IMR-90 (cell line): ENCODE measurements around the gene ASTN2. TPM values are rescaled to one million over a fixed set of nuclear protein-coding genes. Genes with fewer than 3 reads are reported as not detected.

Source experiments
- ATAC-seq: fragments of 200-7000 bp; cut with Tn5 transposase; 2 replicates; pipeline ENCODE4 v1.9.1; 2020; ENCODE audit warnings: low read depth, mild to moderate bottlenecking, moderate library complexity
- BruUV-seq: library from RNA; stranded (reverse); fragments of 400-500 nt; replicated peaks from 2 replicates; lab custom pipeline; 2021; lab: Mats Ljungman, UMichigan
- CTCF ChIA-PET: fragments of 300-600 bp; formaldehyde crosslinking; extraction: SDS; loops from one replicate; lab custom pipeline; 2021; ENCODE audit warnings: antibody characterized with exemption; lab: Yijun Ruan, JAX
- POLR2A ChIA-PET: fragments of 300-600 bp; sonication (Branson Sonifier 250); formaldehyde crosslinking; loops from one replicate; lab custom pipeline; 2022; ENCODE audit warnings: antibody characterized with exemption; ENCODE audit not compliant: unreplicated experiment; lab: Charles Lee
- DNase-seq: peaks from one replicate; pipeline ENCODE4 v3.0.0; 2013
- H2AFZ ChIP-seq: replicated peaks from 2 replicates; pipeline ENCODE3; 2013; ENCODE audit warnings: low read length, mild to moderate bottlenecking; ENCODE audit not compliant: poor library complexity
- H2AK5ac ChIP-seq: 2 replicates; pipeline ENCODE4 v1.6.1; 2013; ENCODE audit warnings: low read depth, low read length, inconsistent platforms
- H2AK9ac ChIP-seq: replicated peaks from 2 replicates; pipeline ENCODE3; 2013; ENCODE audit warnings: mild to moderate bottlenecking, low read depth, low read length, moderate library complexity; ENCODE audit not compliant: poor library complexity
- H2BK120ac ChIP-seq: 2 replicates; pipeline ENCODE4 v1.6.1; 2013; ENCODE audit warnings: low read depth, low read length, inconsistent platforms
- H2BK15ac ChIP-seq: 3 replicates; pipeline ENCODE4 v1.6.1; 2013; ENCODE audit warnings: low read depth, low read length, inconsistent platforms
- H2BK20ac ChIP-seq: 2 replicates; pipeline ENCODE4 v1.6.1; 2013; ENCODE audit warnings: low read depth, mild to moderate bottlenecking, inconsistent platforms, low read length, moderate library complexity
- H2BK5ac ChIP-seq: 2 replicates; pipeline ENCODE4 v1.6.1; 2013; ENCODE audit warnings: mild to moderate bottlenecking, low read depth, low read length, inconsistent platforms; ENCODE audit not compliant: poor library complexity, severe bottlenecking
- H3K14ac ChIP-seq: replicated peaks from 2 replicates; pipeline ENCODE4 v1.6.1; 2013; ENCODE audit warnings: low read depth, low read length, inconsistent platforms
- H3K18ac ChIP-seq: 2 replicates; pipeline ENCODE4 v1.6.1; 2013; ENCODE audit warnings: low read depth, low read length, control low read depth
- H3K23ac ChIP-seq: 2 replicates; pipeline ENCODE4 v1.6.1; 2013; ENCODE audit warnings: low read depth, low read length, inconsistent platforms
- H3K27ac ChIP-seq: 2 replicates; pipeline ENCODE4 v1.5.1; 2013; ENCODE audit warnings: mild to moderate bottlenecking, control low read depth, low read length; ENCODE audit not compliant: insufficient read depth
- H3K27me3 ChIP-seq: 2 replicates; pipeline ENCODE4 v1.6.1; 2013; ENCODE audit warnings: low read length; ENCODE audit not compliant: control insufficient read depth, insufficient read depth
- H3K36me3 ChIP-seq: 2 replicates; pipeline ENCODE4 v1.6.1; 2013; ENCODE audit warnings: low read length, mixed read lengths; ENCODE audit not compliant: control insufficient read depth, insufficient read depth
- H3K4ac ChIP-seq: 2 replicates; pipeline ENCODE4 v1.6.1; 2013; ENCODE audit warnings: low read depth, low read length, inconsistent platforms
- H3K4me1 ChIP-seq: 2 replicates; pipeline ENCODE4 v1.6.1; 2013; ENCODE audit warnings: low read length, mixed read lengths; ENCODE audit not compliant: control insufficient read depth, insufficient read depth
- H3K4me2 ChIP-seq: 2 replicates; pipeline ENCODE4 v1.6.1; 2013; ENCODE audit warnings: low read depth, mild to moderate bottlenecking, control low read depth, low read length, moderate library complexity
- H3K4me3 ChIP-seq: 2 replicates; pipeline ENCODE4 v1.5.1; 2013; ENCODE audit warnings: low read depth, mild to moderate bottlenecking, control low read depth, low read length, moderate library complexity; ENCODE audit not compliant: insufficient read depth
- H3K56ac ChIP-seq: 2 replicates; pipeline ENCODE4 v1.6.1; 2013; ENCODE audit warnings: low read length, inconsistent platforms; ENCODE audit not compliant: insufficient read depth; ENCODE audit errors: extremely low read depth
- H3K79me1 ChIP-seq, 2 experiments: 2 replicates each; pipeline ENCODE4 v1.6.1; 2013; ENCODE audit warnings: low read length in 2 of 2, inconsistent platforms in 1 of 2, low read depth in 1 of 2
- H3K9ac ChIP-seq: 2 replicates; pipeline ENCODE4 v1.6.1; 2013; ENCODE audit warnings: low read depth, low read length, control low read depth
- H3K9me1 ChIP-seq: 2 replicates; pipeline ENCODE4 v1.6.1; 2013; ENCODE audit warnings: low read length, inconsistent platforms; ENCODE audit not compliant: insufficient read depth
- H3K9me3 ChIP-seq: 2 replicates; pipeline ENCODE4 v1.6.1; 2013; ENCODE audit warnings: low read length; ENCODE audit not compliant: control insufficient read depth, insufficient read depth
- H4K20me1 ChIP-seq: 2 replicates; pipeline ENCODE4 v1.6.1; 2013; ENCODE audit warnings: low read length, inconsistent platforms; ENCODE audit not compliant: insufficient read depth
- H4K5ac ChIP-seq: 2 replicates; pipeline ENCODE4 v1.6.1; 2013; ENCODE audit warnings: mild to moderate bottlenecking, low read depth, low read length, control low read depth
- H4K8ac ChIP-seq, 2 experiments: 2 replicates each; pipeline ENCODE4 v1.6.1; 2013; ENCODE audit warnings: low read depth in 2 of 2, low read length in 2 of 2, control low read depth in 1 of 2, inconsistent platforms in 1 of 2
- H4K91ac ChIP-seq: 2 replicates; pipeline ENCODE4 v1.6.1; 2013; ENCODE audit warnings: low read depth, low read length, inconsistent platforms; ENCODE audit not compliant: insufficient read depth
- BHLHE40 ChIP-seq: fragments of 150-350 bp; IDR thresholded peaks from 2 replicates; pipeline ENCODE4 v1.6.1; 2016; ENCODE audit warnings: mild to moderate bottlenecking, low read depth, low read length
- CHD1 ChIP-seq: IDR thresholded peaks from 2 replicates; pipeline ENCODE4 v1.6.1; 2012; ENCODE audit warnings: low read depth, low read length, improper control_type of control experiment
- MAFK ChIP-seq: IDR thresholded peaks from 2 replicates; pipeline ENCODE4 v1.6.1; 2012; ENCODE audit warnings: low read depth, low read length, improper control_type of control experiment
- MAZ ChIP-seq: IDR thresholded peaks from 2 replicates; pipeline ENCODE4 v1.6.1; 2012; ENCODE audit warnings: low read depth, mild to moderate bottlenecking, low read length, improper control_type of control experiment, moderate library complexity, borderline replicate concordance
- POLR2A ChIP-seq: IDR thresholded peaks from 2 replicates; pipeline ENCODE4 v1.6.1; 2012; ENCODE audit warnings: mild to moderate bottlenecking, low read depth, low read length
- RFX5 ChIP-seq: IDR thresholded peaks from 2 replicates; pipeline ENCODE4 v1.8.0; 2012; ENCODE audit warnings: low read depth, mild to moderate bottlenecking, low read length, moderate library complexity
- SMC3 ChIP-seq: fragments of 150-350 bp; IDR thresholded peaks from 2 replicates; pipeline ENCODE4 v1.6.1; 2016; ENCODE audit warnings: low read depth, mild to moderate bottlenecking, antibody characterized with exemption, low read length, moderate library complexity
- WGBS, 2 experiments: methylation state at CpG; one replicate each; pipeline versions ENCODE4 v1.1.5 to v1.1.7; 2013; ENCODE audit warnings: missing lambda C conversion rate in 2 of 2; ENCODE audit not compliant: insufficient read length in 1 of 2; ENCODE audit errors: extremely low coverage in 2 of 2; 5-methylcytosine and 5-hydroxymethylcytosine counted together
- dilution Hi-C: fragments of 300-500 bp; cut with HindIII; formaldehyde crosslinking; loops from one replicate; pipeline ENCODE4 v1.14.3; 2018; ENCODE audit warnings: low sequenced_read_pairs; ENCODE audit not compliant: unreplicated experiment
- in situ Hi-C: fragments of 300-500 bp; cut with MboI; formaldehyde crosslinking; loops from 3 replicates; pipeline ENCODE4 v1.14.3; 2019; ENCODE audit warnings: low sequenced_read_pairs, inconsistent platforms, mixed read lengths
- intact Hi-C: fragments of 100-400 bp; cut with micrococcal nuclease; formaldehyde crosslinking; loops from 2 replicates; pipeline ENCODE4 v1.10.0; 2022
- polyA plus RNA-seq, 3 experiments: library from polyadenylated mRNA; depleted of rRNA; stranded (reverse); fragments of >200 nt; gene quantifications; 2 replicates each; pipeline ENCODE4 v1.2.3, GENCODE V29; 2012; ENCODE audit warnings: low replicate concordance in 1 of 3
- total RNA-seq: library from RNA; depleted of rRNA; stranded (reverse); fragments of >200 nt; gene quantifications from 2 replicates; pipeline ENCODE4 v1.2.3, GENCODE V29; 2012
- TF ChIP-seq, protein P1 (sequence below): fragments of 150-350 bp; IDR thresholded peaks from 2 replicates; pipeline ENCODE4 v1.6.1; 2017; ENCODE audit warnings: mild to moderate bottlenecking, antibody characterized with exemption, low read length, low read depth

The ASTN2 gene
- total and polyA plus RNA-seq, 2 of the 4 experiments (the other 2 are of a cell fraction): 3.8 to 6.8 TPM

DNA sequence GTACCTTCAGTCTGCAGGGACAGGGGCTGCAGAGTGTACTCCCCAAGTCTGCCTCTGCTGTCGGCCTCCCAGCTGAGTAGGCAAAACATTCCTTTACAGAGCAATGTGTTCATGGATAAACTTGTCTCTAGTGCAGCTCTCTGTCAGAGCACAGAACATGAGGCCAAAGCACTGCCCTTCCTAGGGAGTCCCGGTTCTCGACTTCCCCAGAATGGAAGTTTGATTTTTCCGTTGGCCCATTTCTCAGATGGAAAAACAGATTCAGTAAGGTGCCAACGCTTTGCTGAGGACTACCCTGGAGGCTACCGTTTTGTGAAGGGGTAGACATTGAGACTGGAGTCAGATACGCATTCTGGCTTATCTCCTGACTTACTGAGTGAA lies 728.2 kb downstream of the ASTN2 start:
- dilution Hi-C loops: no loop called here

More for the DNA sequence above, 728.2 kb downstream of the ASTN2 start:
- H2BK15ac ChIP-seq: peak overlapping the region; percentile 77; the same call in 1 of the 3 replicates
- peak overlapping the region; percentile 78 for H2BK20ac ChIP-seq
- H3K4me2 ChIP-seq: peak overlapping the region; percentile 94
- H4K8ac ChIP-seq: peak overlapping the region; percentile 58 to 96
- H3K9ac ChIP-seq: peak overlapping the region; percentile 97
- peaks cover 21% of the 10 kb centered on the region for H3K9me1 ChIP-seq
- peak overlapping the region; percentile 96 for H3K4me3 ChIP-seq
- peaks cover 36 to 52% of the 10 kb centered on the region in 2 experiments for H3K79me1 ChIP-seq
- H3K4ac ChIP-seq: peak overlapping the region; percentile 94
- peak; percentile 43 for ATAC-seq
- peak; percentile 33 for DNase-seq
- no peaks in the 10 kb centered on the region for H3K9me3 ChIP-seq
- H2BK5ac ChIP-seq: peak overlapping the region; percentile 86
- H3K27ac ChIP-seq: peak overlapping the region; percentile 95
- H2AK9ac ChIP-seq: peak overlapping the region; percentile 95
- H4K5ac ChIP-seq: peak overlapping the region; percentile 90
- in situ Hi-C loops (no loop called here), intact Hi-C loops (no loop called here)
- peak overlapping the region; percentile 80 for H4K91ac ChIP-seq
- BruUV-seq: no TSS peak
- POLR2A ChIA-PET: no interaction called here
- peaks cover 13% of the 10 kb centered on the region for H3K4me1 ChIP-seq
- peak overlapping the region; percentile 87 for H3K18ac ChIP-seq
- CTCF ChIA-PET: interaction anchor here (0.9 kb wide), 1 partner anchor 11 kb away, joined by 3 read pairs; no protein-coding TSS in a partner anchor
- no peaks in the 10 kb centered on the region for H3K27me3 ChIP-seq
- peak overlapping the region; percentile 83 for H2BK120ac ChIP-seq
- TF ChIP-seq POLR2A (no peak), MAZ (no peak), RFX5 (no peak), CHD1 (no peak), MAFK (peak; percentile 18; the same call in 1 of the 2 replicates), BHLHE40 (no peak), SMC3 (no peak)
- TF ChIP-seq, protein P1, sequence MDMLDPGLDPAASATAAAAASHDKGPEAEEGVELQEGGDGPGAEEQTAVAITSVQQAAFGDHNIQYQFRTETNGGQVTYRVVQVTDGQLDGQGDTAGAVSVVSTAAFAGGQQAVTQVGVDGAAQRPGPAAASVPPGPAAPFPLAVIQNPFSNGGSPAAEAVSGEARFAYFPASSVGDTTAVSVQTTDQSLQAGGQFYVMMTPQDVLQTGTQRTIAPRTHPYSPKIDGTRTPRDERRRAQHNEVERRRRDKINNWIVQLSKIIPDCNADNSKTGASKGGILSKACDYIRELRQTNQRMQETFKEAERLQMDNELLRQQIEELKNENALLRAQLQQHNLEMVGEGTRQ: no peak
- WGBS, 2 experiments: 25% methylated on average over 4 of the region's 7 CpGs; no CpG with 5 or more reads in 1 of the 2 experiments
- H4K20me1 ChIP-seq: peaks cover 35% of the 10 kb centered on the region
- H3K56ac ChIP-seq: peak overlapping the region; percentile 85
- H3K36me3 ChIP-seq: no peaks in the 10 kb centered on the region; the same call in 1 of the 2 replicates
- peak overlapping the region; percentile 36; the same call in 1 of the 2 replicates for H2AK5ac ChIP-seq
- H3K14ac ChIP-seq: peak overlapping the region; percentile 98
- H2AFZ ChIP-seq: peak overlapping the region; percentile 97
- H3K23ac ChIP-seq: peak overlapping the region; percentile 99
